ENCODE results near the gene USHBP1. TPM values are rescaled to one million over a fixed set of nuclear protein-coding genes. Genes with fewer than 3 reads are reported as not detected.

USHBP1 gene
- total and polyA plus RNA-seq, 10 of the 15 experiments (the other 5 are each of a cell fraction or from before 2014, with no cell fraction given), result 0.05 to 0.96 (median 0.22) TPM; not detected in 2

DNA sequence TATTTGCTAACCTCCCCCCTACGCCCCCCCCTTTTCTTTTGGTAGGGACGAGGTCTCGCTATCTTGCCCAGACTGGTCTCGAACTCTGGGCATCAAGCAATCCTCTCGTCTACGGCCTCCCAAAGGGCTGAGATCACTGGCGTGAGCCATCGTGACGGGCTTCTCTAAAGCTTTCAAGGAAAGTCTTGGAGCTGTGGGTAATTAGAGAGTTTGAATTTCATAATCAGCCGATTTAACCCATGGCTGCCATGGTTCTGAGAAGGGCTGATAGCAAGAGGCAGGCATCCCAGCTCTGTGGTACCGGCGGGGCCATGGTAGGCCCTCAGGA, 39.4 kb upstream of the USHBP1 start:
- H3K4me1 ChIP-seq (ENCODE audit: control insufficient read depth, insufficient read depth, low read length), result peaks cover 16% of the 10 kb centered on the region
- H3K4me3 ChIP-seq, result no peak overlapping the region
- ChIA-PET RAD21 (ENCODE audit: unreplicated experiment) (interaction anchor here (0.8 to 1.5 kb wide), 5 partner anchors 9 to 85 kb away, joined by 3 to 7 read pairs (median 5); partner anchors contain the start of gene BABAM1), CTCF (interaction anchor here (0.7 to 5.0 kb wide), 9 partner anchors 10 to 236 kb away, joined by 3 to 43 read pairs (median 4); partner anchors contain the start of genes ANO8, BABAM1 and CCDC194), SMC1A (ENCODE audit: uncharacterized antibody, unreplicated experiment) (interaction anchor here (0.7 to 1.7 kb wide), 5 partner anchors 12 to 229 kb away, joined by 3 to 4 read pairs (median 3); partner anchors contain the start of gene USE1), POLR2A (interaction anchor here (0.8 to 2.9 kb wide), 6 partner anchors 11 to 102 kb away, joined by 3 to 12 read pairs (median 4); partner anchors contain the start of genes ANO8, BABAM1, BST2 and OCEL1)
- H3K36me3 ChIP-seq (ENCODE audit: control insufficient read depth in 2 of 2, insufficient read depth in 2 of 2, low read length in 1 of 2), result no peaks in the 10 kb centered on the region
- DNase-seq (ENCODE audit: low read depth, low spot score) (no peak), FAIRE-seq (no peak), ATAC-seq (no peak)
- H3K79me2 ChIP-seq (ENCODE audit: control insufficient read depth, insufficient read depth, low read length), result peaks cover 11% of the 10 kb centered on the region
- no peaks in the 10 kb centered on the region for H4K20me1 ChIP-seq (ENCODE audit: control insufficient read depth, insufficient read depth)
- H2AFZ ChIP-seq (ENCODE audit: control insufficient read depth, low read depth, low read length), result peak overlapping the region; percentile 67
- peak overlapping the region; percentile 22; the same call in 1 of the 2 replicates for H3K27ac ChIP-seq (ENCODE audit: control insufficient read depth, insufficient read depth)
- TF ChIP-seq, protein P1, sequence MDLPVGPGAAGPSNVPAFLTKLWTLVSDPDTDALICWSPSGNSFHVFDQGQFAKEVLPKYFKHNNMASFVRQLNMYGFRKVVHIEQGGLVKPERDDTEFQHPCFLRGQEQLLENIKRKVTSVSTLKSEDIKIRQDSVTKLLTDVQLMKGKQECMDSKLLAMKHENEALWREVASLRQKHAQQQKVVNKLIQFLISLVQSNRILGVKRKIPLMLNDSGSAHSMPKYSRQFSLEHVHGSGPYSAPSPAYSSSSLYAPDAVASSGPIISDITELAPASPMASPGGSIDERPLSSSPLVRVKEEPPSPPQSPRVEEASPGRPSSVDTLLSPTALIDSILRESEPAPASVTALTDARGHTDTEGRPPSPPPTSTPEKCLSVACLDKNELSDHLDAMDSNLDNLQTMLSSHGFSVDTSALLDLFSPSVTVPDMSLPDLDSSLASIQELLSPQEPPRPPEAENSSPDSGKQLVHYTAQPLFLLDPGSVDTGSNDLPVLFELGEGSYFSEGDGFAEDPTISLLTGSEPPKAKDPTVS (IDR thresholded peaks at IDR 0.05; ENCODE audit: low read depth, low read length), result 0 out of 2 replicates have a peak, but pooled peaks have one; percentile 0
- no peak for TF ChIP-seq SP1 (IDR thresholded peaks at IDR 0.05; ENCODE audit: low read depth, low read length)
- in situ Hi-C loops (cut with MboI) (no loop called here), intact Hi-C loops (cut with micrococcal nuclease; ENCODE audit: unreplicated experiment) (loop anchor here (10.0 kb wide), 1 partner anchor 409 kb away; no protein-coding TSS in a partner anchor)
- H3K9me3 ChIP-seq (replicated peaks; ENCODE audit: control insufficient read depth, insufficient read depth, low read length), result no peaks in the 10 kb centered on the region
- H3K9ac ChIP-seq (ENCODE audit: control insufficient read depth, insufficient read depth, low read length), result peak overlapping the region; percentile 4; the same call in 1 of the 2 replicates
- BruUV-seq (replicated peaks), result no TSS peak
- no peaks in the 10 kb centered on the region for H3K27me3 ChIP-seq (replicated peaks in 1 of 2; ENCODE audit: control insufficient read depth in 2 of 2, insufficient read depth in 2 of 2, low read length in 1 of 2)
- WGBS (ENCODE audit: insufficient coverage, insufficient replicate concordance, low lambda C conversion rate, missing lambda C conversion rate), result 79% methylated on average over 12 of the region's 12 CpGs
- peak overlapping the region; percentile 97 for H3K4me2 ChIP-seq (ENCODE audit: control insufficient read depth, insufficient read depth)

Measured in GM12878 (cell line).